Renal cortex interstitium (tissue), 15 donors: ENCODE data around the gene RSPH10B2. TPM values are rescaled to one million over a fixed set of nuclear protein-coding genes. Genes with fewer than 3 reads are reported as not detected.
A peak's percentile ranks its signal among the peaks of the same experiment; 100 is the strongest.
"Not testable (repeated sequence)": the region's sequence is repeated elsewhere in the genome, so short reads cannot be mapped to it uniquely, and the experiment has no call there.

Experiments
- DNase-seq, 11 donors: peaks; one replicate each; pipeline ENCODE4 v3.0.0-alpha.2; 2013; ENCODE audit warnings: low read depth in 9 of 11, low spot score in 4 of 11; ENCODE audit errors: extremely low read depth in 1 of 11
- long read RNA-seq, 16 experiments: transcript quantifications; one replicate each; lab custom pipeline, GENCODE V29; 2026
- polyA plus RNA-seq, 3 donors: library from polyadenylated mRNA; unstranded; fragments of 120-200 nt; gene quantifications; one replicate each; pipeline ENCODE4 v1.2.1, GENCODE V29; 2013; ENCODE audit not compliant: insufficient read length in 3 of 3

The RSPH10B2 gene
- 1 to 10 TPM in 2 of 3 donors, under 1 TPM in 1; 0.66 to 2.2 (median 1.6) TPM for polyA plus RNA-seq
- long read RNA-seq, donor 1: 0 reads
- long read RNA-seq, donor 2: 0 reads
- long read RNA-seq, donor 3: 0 reads
- long read RNA-seq, donor 4, partial matches to known transcripts: 11 of 33 reads
- long read RNA-seq, donor 4, other reads (novel, unspliced or antisense): 22 of 33 reads
- long read RNA-seq, donor 5: 0 reads
- long read RNA-seq, donor 6, partial matches to known transcripts: 8 of 20 reads
- long read RNA-seq, donor 6, other reads (novel, unspliced or antisense): 12 of 20 reads
- long read RNA-seq, donor 7: 0 reads
- long read RNA-seq, donor 8: 0 reads
- long read RNA-seq, donor 9, partial matches to known transcripts: 0 of 8 reads
- long read RNA-seq, donor 9, other reads (novel, unspliced or antisense): 8 of 8 reads
- long read RNA-seq, donor 10, partial matches to known transcripts: 6 of 12 reads
- long read RNA-seq, donor 10, other reads (novel, unspliced or antisense): 6 of 12 reads
- long read RNA-seq, donor 11: 0 reads
- long read RNA-seq, donor 12: 0 reads
- long read RNA-seq, donor 13: 0 reads
- long read RNA-seq, donor 14: 0 reads
- long read RNA-seq, donor 15: 0 reads
- long read RNA-seq, donor 16: 0 reads

DNA sequence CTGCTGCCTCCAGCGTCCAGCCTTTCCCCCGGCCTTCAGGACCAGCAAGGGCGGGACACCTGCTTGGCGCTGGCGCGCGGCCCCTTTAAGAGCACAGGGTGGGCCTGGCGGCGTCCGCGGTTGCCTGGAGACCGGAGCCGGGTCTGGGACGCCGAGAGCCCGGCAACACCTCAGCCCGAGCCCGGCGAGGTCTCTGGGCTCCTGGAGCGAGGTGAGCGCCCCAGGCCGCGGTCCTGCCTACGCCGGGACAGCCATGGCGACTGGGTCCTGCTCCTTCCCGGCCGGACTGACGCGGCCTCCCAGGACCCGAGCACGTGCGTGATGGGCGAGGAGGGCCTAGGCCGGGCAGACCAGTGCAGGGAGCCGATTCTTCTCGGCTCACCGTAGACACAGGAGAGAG lies at the start of gene RSPH10B2:
Gene RSPH10B2, plus strand, starts transcription at position 140 of the 400 bp plus-strand sequence. CDS start 3,575 bp downstream, outside the sequence.
- DNase-seq: peak in 1 of 11 donors; percentile 0

GRCh38 chr7:6705959-6706665 lies 47.8 kb upstream of the RSPH10B2 start:
- peak in 5 of 11 donors; percentile 12 to 44 (median 14) for DNase-seq

DNA sequence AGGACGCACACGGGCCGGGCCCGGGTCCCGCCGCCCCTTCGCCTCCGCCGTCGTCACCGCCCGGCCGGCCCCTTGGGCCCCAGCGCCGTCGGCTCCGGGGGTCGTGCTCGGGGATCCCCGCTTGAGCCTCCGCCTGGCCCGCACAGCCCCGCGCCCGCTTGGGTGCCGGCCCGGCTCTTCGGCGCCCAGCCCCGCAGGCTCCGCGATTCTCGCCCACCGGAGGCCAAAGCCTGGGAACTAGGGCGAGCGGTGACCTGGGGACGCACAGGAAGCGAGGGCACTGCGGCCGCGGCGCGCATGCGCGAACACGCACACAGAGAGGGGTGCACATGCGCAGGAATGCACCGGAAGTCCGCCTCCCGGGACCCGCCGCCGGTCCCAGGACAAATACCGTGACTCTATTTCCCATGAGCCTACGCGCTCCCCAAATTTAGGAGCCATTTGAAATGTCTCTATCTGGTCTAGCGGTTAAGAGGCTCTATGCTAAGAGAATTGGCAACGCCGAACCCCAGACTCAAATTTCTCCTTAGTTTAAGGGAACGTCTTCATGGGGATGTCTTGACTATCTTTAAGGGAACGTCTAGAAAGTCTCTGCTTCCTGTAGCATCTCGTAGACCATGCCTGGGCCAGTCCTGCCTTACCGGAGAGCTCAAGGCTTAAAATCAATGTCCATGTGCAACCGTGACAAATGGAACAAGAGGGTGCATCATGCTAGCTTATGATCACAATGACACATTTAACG lies 47.1 kb upstream of the RSPH10B2 start, which contains the start of gene ZNF12:
Gene ZNF12, minus strand, starts transcription at position 282 of the 742 bp plus-strand sequence. CDS start 1,774 bp downstream, outside the sequence.
- DNase-seq: peak; percentile 82 to 96 (median 93)

DNA sequence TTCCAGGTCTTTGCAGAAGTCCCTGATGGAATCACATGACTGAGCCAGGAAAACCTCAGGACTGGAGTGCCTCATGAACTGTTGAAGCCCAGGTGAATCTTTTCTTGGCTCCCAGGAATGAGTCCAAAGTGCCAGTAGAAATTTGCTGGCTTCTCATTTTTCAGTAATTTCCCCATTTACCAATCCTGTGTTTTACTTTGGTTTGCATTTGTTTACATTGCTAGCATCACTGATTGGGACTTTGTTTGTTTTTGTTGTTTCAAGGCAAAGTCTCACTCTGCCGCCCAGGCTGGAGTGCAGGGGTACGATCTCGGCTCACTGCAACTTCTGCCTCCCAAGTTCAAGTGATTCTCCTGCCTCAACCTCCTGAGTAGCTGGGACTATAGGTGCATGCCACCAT lies 45.6 kb upstream of the RSPH10B2 start:
- DNase-seq: no peak

DNA sequence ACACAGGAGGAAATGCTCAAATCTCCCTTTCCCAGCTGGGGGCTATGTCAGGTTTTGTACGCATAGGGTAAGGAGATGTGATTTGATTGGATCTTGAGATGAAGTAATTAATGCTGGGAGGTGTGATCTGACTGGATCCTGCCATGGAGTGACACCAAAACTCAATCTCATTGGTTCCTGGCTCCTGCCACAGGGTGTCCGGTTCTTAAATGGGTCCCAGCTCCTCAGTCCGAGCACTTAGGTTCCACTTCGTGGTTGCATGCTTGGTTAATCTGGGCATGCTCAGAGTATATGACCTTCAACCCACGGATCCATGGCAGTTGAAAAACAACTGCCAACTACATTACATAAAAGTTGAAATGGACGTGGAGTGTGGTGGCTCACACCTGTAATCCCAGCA lies 44.1 kb upstream of the RSPH10B2 start:
- no peak for DNase-seq

GRCh38 chr7:6714360-6714759 lies 39.5 kb upstream of the RSPH10B2 start:
- DNase-seq: no peak

GRCh38 chr7:6715898-6716297 lies 38.0 kb upstream of the RSPH10B2 start:
- not testable (repeated sequence) for DNase-seq

DNA sequence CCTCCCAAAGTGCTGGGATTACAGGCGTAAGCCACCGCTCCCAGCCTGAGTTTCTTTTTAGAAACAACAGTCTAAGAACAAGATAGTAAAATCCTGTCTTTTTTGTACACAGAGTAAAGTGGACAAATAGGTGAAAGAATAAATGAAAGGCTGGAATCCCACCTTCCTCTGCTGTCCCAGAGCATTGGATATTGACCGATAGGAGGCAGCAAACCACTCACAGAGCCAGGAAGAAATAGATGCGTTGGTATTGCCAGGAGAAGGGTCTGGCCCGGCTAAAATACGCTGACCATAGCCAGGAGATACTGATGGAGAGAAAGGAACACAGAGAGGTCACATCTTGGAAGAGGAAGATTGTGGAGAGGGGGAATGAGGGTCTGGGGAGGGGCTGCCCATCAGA lies 35.8 kb upstream of the RSPH10B2 start:
- no peak for DNase-seq

DNA sequence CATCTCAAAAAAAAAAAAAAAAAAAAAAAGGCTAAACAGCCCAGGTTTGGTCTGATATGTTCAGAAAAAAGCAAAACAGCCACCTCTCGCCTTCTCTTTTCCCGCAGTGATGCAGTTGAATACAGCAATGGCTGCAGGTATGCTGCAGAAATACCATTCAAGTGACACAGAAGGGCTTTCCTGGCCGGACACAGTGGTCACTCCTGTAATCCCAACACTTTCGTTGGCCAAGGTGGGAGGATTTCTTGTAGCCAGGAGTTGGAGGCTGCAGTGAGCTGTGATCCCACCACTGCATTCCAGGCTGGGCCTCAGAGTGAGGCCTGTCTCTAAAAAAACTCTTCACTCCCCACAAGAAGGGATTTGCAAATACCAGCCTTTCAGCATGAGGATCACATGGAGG lies 29.6 kb upstream of the RSPH10B2 start:
- DNase-seq: not testable (repeated sequence)

DNA sequence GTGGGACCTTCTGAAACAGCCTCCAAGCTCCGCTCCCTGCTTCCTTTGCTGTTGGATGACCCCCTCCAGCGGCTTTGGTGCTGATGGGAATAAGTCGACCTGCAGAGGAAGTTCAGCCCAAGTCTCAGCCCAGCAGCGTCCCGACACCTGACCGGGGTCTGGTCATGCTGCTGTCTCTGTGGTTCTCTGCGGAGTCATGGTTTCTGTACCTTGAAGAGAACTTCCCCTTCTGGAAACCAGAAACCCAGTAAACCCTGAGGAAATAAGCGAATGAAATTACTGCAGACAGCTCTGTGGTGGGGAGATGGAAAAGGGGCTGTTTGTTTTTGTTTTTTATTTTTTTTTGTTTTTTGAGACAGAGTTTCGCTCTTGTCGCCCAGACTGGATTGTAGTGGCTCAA lies 28.9 kb upstream of the RSPH10B2 start:
- DNase-seq: no peak

- DNase-seq: not testable (repeated sequence)
These were observed 27.6 kb upstream of the RSPH10B2 start for GRCh38 chr7:6726341-6726740.

DNA sequence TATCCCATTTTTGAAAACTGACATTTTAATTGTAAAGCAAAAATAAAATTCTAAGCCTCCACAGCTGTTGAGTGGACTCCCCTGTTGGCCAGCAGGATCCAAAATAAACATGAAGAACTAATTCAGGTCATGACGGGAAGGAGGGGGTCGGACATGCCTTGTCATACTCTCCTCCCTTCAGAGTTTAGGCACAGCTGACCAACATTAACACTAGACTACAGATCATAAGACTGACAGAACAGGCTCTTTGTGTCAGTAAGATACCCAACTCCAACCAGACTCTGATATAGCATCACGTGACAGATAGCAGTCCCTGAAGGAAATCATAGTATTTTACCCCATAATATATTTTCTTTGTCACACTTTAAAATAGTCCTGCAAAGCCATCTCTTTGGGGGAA lies 26.2 kb upstream of the RSPH10B2 start:
- peak in 7 of 11 donors; percentile 25 to 57 (median 34) for DNase-seq

- DNase-seq: not testable (repeated sequence)
These were observed 24.9 kb upstream of the RSPH10B2 start for GRCh38 chr7:6728893-6729491.

GRCh38 chr7:6729492-6730342 lies 24.2 kb upstream of the RSPH10B2 start:
- peak in 10 of 11 donors; percentile 79 to 92 (median 90) for DNase-seq

GRCh38 chr7:6730343-6730633 lies 23.6 kb upstream of the RSPH10B2 start:
- DNase-seq: peak in 6 of 11 donors; percentile 11 to 41 (median 25)

GRCh38 chr7:6738415-6738814 lies 15.5 kb upstream of the RSPH10B2 start:
- DNase-seq: not testable (repeated sequence)

DNA sequence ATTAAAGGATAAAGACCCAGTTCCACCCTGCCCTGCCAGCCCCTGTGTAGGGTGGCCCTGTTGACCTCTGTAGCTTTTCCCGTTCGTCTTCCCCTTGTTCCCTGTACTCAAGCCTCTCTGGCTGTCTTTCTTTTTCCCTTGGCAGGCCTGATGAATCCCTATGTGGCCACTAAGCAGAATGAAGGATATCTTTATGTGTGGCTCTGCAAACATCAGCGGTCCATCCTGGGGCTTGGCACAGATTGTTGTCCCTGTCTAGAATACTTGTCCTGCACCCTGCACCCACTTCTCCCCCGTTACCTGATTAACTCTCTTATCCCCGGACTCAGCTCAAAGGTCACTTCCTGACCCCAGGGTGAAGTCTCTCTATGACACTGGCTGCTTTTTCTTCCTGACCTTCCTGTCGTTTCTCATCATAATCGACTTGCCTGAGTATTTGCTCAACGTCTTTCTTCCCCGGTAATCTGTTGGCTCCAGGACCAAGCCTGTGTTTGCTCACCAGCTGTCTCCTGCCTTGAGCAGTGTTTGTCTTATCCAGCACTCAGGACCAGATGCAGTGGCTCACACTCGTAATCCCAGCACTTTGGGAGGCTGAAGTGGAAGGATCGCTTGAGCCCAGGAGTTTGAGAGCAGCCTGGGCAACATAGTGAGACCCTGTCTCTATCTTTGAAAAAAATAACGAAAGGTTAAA lies 9.3 kb upstream of the RSPH10B2 start:
- not testable (repeated sequence) for DNase-seq
